GM12892 (cell line): ENCODE results near the gene WFS1.

Experiments
- POLR2A ChIP-seq: IDR thresholded peaks from 2 replicates; pipeline ENCODE4 v1.6.1; 2011; ENCODE audit warnings: low read depth, low read length, control low read depth
- POLR2AphosphoS5 ChIP-seq: IDR thresholded peaks from 2 replicates; pipeline ENCODE4 v1.6.1; 2011; ENCODE audit warnings: low read depth, low read length, control low read depth
- TAF1 ChIP-seq: IDR thresholded peaks from 2 replicates; pipeline ENCODE4 v1.6.1; 2011; ENCODE audit warnings: low read depth, mild to moderate bottlenecking, control low read depth, low read length, borderline replicate concordance

DNA sequence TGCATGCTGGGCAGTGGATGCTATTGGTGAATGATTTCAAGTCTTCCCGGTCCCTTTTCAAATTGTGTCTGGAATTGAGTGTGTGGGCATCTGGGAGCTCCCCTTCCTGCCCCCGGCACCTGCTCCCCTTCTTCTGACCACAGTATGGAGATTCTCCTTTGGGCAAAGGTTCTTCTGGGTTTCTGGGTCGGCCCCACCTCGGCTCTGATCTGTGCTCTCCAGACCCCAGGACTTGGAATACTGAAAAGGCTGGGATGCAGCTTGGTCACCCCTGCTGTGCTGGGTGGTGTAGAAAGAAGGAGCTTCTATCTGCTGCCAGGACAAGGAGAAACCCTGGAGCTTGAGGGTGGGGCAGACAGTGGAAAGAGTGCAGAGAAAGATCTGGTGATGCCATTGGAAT is 78.8 kb downstream of the WFS1 start:
- no peak for TF ChIP-seq POLR2A
- TF ChIP-seq POLR2AphosphoS5: no peak
- no peak for TF ChIP-seq TAF1
